Body of pancreas (tissue), 4 donors: ENCODE results near the gene OR7G3.

Experiments
- POLR2A ChIP-seq, 3 donors: fragments of 450-650 bp; IDR thresholded peaks; one replicate each; pipeline ENCODE4 v1.6.1; 2016; ENCODE audit warnings: antibody characterized with exemption in 3 of 3, mild to moderate bottlenecking in 2 of 3
- TF ChIP-seq, protein P1 (sequence below), 7 experiments: fragments of 450-650 bp in 4 of 7; fragments of 200-600 bp in 3 of 7; sonication (generic) in 3 of 7; IDR thresholded peaks; one replicate each; pipeline ENCODE4 v1.5.1; 2016 to 2019; ENCODE audit warnings: antibody characterized with exemption in 7 of 7

- TF ChIP-seq, protein P1, sequence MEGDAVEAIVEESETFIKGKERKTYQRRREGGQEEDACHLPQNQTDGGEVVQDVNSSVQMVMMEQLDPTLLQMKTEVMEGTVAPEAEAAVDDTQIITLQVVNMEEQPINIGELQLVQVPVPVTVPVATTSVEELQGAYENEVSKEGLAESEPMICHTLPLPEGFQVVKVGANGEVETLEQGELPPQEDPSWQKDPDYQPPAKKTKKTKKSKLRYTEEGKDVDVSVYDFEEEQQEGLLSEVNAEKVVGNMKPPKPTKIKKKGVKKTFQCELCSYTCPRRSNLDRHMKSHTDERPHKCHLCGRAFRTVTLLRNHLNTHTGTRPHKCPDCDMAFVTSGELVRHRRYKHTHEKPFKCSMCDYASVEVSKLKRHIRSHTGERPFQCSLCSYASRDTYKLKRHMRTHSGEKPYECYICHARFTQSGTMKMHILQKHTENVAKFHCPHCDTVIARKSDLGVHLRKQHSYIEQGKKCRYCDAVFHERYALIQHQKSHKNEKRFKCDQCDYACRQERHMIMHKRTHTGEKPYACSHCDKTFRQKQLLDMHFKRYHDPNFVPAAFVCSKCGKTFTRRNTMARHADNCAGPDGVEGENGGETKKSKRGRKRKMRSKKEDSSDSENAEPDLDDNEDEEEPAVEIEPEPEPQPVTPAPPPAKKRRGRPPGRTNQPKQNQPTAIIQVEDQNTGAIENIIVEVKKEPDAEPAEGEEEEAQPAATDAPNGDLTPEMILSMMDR (IDR thresholded peaks at IDR 0.05), result no peak
- no peak for TF ChIP-seq POLR2A (IDR thresholded peaks at IDR 0.05)
Observed at GRCh38 chr19:9144920-9145319, 18.2 kb upstream of the OR7G3 start.
